Left lung (tissue), 10 donors: ENCODE data around the gene ENPP6. TPM values are rescaled to one million over a fixed set of nuclear protein-coding genes. Genes with fewer than 3 reads are reported as not detected.

Experiments used
- ATAC-seq: fragments of 200-7000 bp; cut with Tn5 transposase; one replicate; pipeline ENCODE4 v1.9.1; 2020; ENCODE audit warnings: moderate library complexity
- DNase-seq, 4 donors: peaks; one replicate each; pipeline ENCODE4 v3.0.0-alpha.2; 2013 to 2020
- H3K27ac ChIP-seq, 2 donors: fragments of 200-600 bp; sonication (generic) in 1 of 2; one replicate each; pipeline versions ENCODE4 v1.5.0 to v1.8.0; 2020 to 2021
- H3K27me3 ChIP-seq, 2 donors: fragments of 200-600 bp; sonication (generic) in 1 of 2; one replicate each; pipeline versions ENCODE4 v1.5.0 to v1.8.0; 2020 to 2021
- H3K36me3 ChIP-seq, 2 donors: fragments of 200-600 bp; sonication (generic) in 1 of 2; one replicate each; pipeline versions ENCODE4 v1.5.0 to v1.8.0; 2020 to 2021
- H3K4me1 ChIP-seq, 2 donors: fragments of 200-600 bp; one replicate each; pipeline ENCODE4 v1.8.0; 2021
- H3K4me3 ChIP-seq, 2 donors: fragments of 200-600 bp; sonication (generic) in 1 of 2; one replicate each; pipeline versions ENCODE4 v1.5.0 to v1.8.0; 2020 to 2021; ENCODE audit warnings: mild to moderate bottlenecking in 1 of 2
- H3K9me3 ChIP-seq, 2 donors: fragments of 200-600 bp; sonication (generic) in 1 of 2; one replicate each; pipeline versions ENCODE4 v1.5.0 to v1.8.0; 2020 to 2021
- CTCF ChIP-seq, 2 donors: fragments of 200-600 bp; sonication (generic) in 1 of 2; IDR thresholded peaks; one replicate each; pipeline versions ENCODE4 v1.5.0 to v1.8.0; 2021; ENCODE audit warnings: antibody characterized with exemption in 2 of 2
- intact Hi-C, 2 donors: fragments of 100-400 bp; cut with DNase I; formaldehyde crosslinking; loops; one replicate each; pipeline versions ENCODE4 v1.11.2 to v1.14.2; 2022
- polyA plus RNA-seq, 6 donors: library from polyadenylated mRNA; unstranded; fragments of 120-200 nt; gene quantifications; one replicate each; pipeline ENCODE4 v1.2.1, GENCODE V29; 2013; ENCODE audit not compliant: insufficient read length in 6 of 6
- total RNA-seq, 2 donors: library from RNA; stranded (reverse); fragmentation: NEBNext Ultra II Directional; extraction: Animal tissue kit (Norgen Biotek cat#: 25700); gene quantifications; one replicate each; pipeline ENCODE4 v1.2.1, GENCODE V29; 2021
- donor health status: DM: no; HTN: yes; CAD: no.
- donor health status: DM: no; HTN: no; CAD: no.

ENPP6 gene
- total and polyA plus RNA-seq, 8 donors, result 0.14 to 0.67 (median 0.31) TPM

- peaks cover 0 to 5% of the 10 kb centered on the region in 2 donors for H3K9me3 ChIP-seq
- intact Hi-C loops, result no loop called here
- ATAC-seq, result peak; percentile 90
Measured at GRCh38 chr4:184250795-184251669, 33.4 kb upstream of the ENPP6 start.

GRCh38 chr4:184248216-184248615 lies 30.5 kb upstream of the ENPP6 start:
- Histone ChIP-seq H3K27me3 (no peaks in the 10 kb centered on the region), H3K4me3 (no peak overlapping the region), H3K36me3 (no peaks in the 10 kb centered on the region), H3K27ac (no peak overlapping the region), H3K4me1 (no peaks in the 10 kb centered on the region), H3K9me3 (peaks cover 0 to under 1% of the 10 kb centered on the region in 2 donors)
- no peak for TF ChIP-seq CTCF (IDR thresholded peaks at IDR 0.05)
- intact Hi-C loops, result no loop called here
- ATAC-seq (no peak), DNase-seq (no peak)

More at GRCh38 chr4:184250795-184251669, 33.4 kb upstream of the ENPP6 start:
- H3K4me1 ChIP-seq, result no peaks in the 10 kb centered on the region
- DNase-seq, result peak in 1 of 4 donors; percentile 36
- peak in 1 of 2 donors; percentile 66 for TF ChIP-seq CTCF (IDR thresholded peaks at IDR 0.05)
- H3K4me3 ChIP-seq, result no peak overlapping the region
- H3K36me3 ChIP-seq, result no peaks in the 10 kb centered on the region
- no peaks in the 10 kb centered on the region for H3K27me3 ChIP-seq
- H3K27ac ChIP-seq, result no peak overlapping the region

- ATAC-seq, result no peak
- H3K27me3 ChIP-seq, result no peaks in the 10 kb centered on the region
- H3K4me1 ChIP-seq, result no peaks in the 10 kb centered on the region
- no peak for DNase-seq
- no peak overlapping the region for H3K27ac ChIP-seq
- no peaks in the 10 kb centered on the region for H3K9me3 ChIP-seq
- H3K36me3 ChIP-seq, result no peaks in the 10 kb centered on the region
- H3K4me3 ChIP-seq, result no peak overlapping the region
- intact Hi-C loops, result no loop called here
- no peak for TF ChIP-seq CTCF (IDR thresholded peaks at IDR 0.05)
Measured at GRCh38 chr4:184247421-184247820, 29.7 kb upstream of the ENPP6 start.

GRCh38 chr4:184246426-184246825 lies 28.8 kb upstream of the ENPP6 start:
- Histone ChIP-seq H3K27ac (no peak overlapping the region), H3K27me3 (no peaks in the 10 kb centered on the region), H3K9me3 (no peaks in the 10 kb centered on the region), H3K4me3 (no peak overlapping the region), H3K36me3 (no peaks in the 10 kb centered on the region), H3K4me1 (no peaks in the 10 kb centered on the region)
- no peak for ATAC-seq
- no peak for TF ChIP-seq CTCF (IDR thresholded peaks at IDR 0.05)
- intact Hi-C loops, result no loop called here
- DNase-seq, result no peak

GRCh38 chr4:184238072-184238745 lies 20.5 kb upstream of the ENPP6 start:
- DNase-seq, result no peak
- Histone ChIP-seq H3K4me1 (no peaks in the 10 kb centered on the region), H3K36me3 (no peaks in the 10 kb centered on the region), H3K9me3 (no peaks in the 10 kb centered on the region), H3K4me3 (no peak overlapping the region), H3K27me3 (no peaks in the 10 kb centered on the region), H3K27ac (no peak overlapping the region)
- ATAC-seq, result no peak
- no peak for TF ChIP-seq CTCF (IDR thresholded peaks at IDR 0.05)
- intact Hi-C loops, result no loop called here
